Epidermal melanocyte (primary cell): ENCODE results near the gene BMPR1B.
"Not testable (repeated sequence)": the region's sequence is repeated elsewhere in the genome, so short reads cannot be mapped to it uniquely, and the experiment has no call there.

Experiments used
- DNase-seq: peaks from one replicate; pipeline ENCODE4 v3.0.0; 2011; ENCODE audit warnings: low spot score; ENCODE audit not compliant: insufficient read length

BMPR1B gene

GRCh38 chr4:95129031-95129430 is 371.3 kb downstream of the BMPR1B start:
- DNase-seq = no peak

GRCh38 chr4:95129821-95130311 is 372.1 kb downstream of the BMPR1B start:
- peak; percentile 43 for DNase-seq

GRCh38 chr4:95134016-95134415 is 376.3 kb downstream of the BMPR1B start:
- DNase-seq = not testable (repeated sequence)

- DNase-seq = not testable (repeated sequence)
These were observed 381.7 kb downstream of the BMPR1B start for GRCh38 chr4:95139424-95139823.

GRCh38 chr4:95141361-95141760 is 383.6 kb downstream of the BMPR1B start:
- no peak for DNase-seq

- no peak for DNase-seq
These were observed 385.2 kb downstream of the BMPR1B start for GRCh38 chr4:95142932-95143331.

GRCh38 chr4:95151255-95151654 is 393.5 kb downstream of the BMPR1B start:
- DNase-seq = no peak

- no peak for DNase-seq
These were observed 395.4 kb downstream of the BMPR1B start for GRCh38 chr4:95153182-95153581.

GRCh38 chr4:95155759-95156451 is 398.1 kb downstream of the BMPR1B start:
- peak; percentile 36 for DNase-seq

GRCh38 chr4:95156452-95156765 is 398.7 kb downstream of the BMPR1B start:
- DNase-seq = no peak

- no peak for DNase-seq
These were observed 399.8 kb downstream of the BMPR1B start for GRCh38 chr4:95157596-95157995.

- no peak for DNase-seq
These were observed 400.3 kb downstream of the BMPR1B start for GRCh38 chr4:95158045-95158444.

GRCh38 chr4:95158626-95159025 is 400.9 kb downstream of the BMPR1B start:
- DNase-seq = no peak

GRCh38 chr4:95159384-95159783 is 401.6 kb downstream of the BMPR1B start:
- no peak for DNase-seq

- DNase-seq = no peak
These were observed 404.2 kb downstream of the BMPR1B start for GRCh38 chr4:95161781-95162469.

GRCh38 chr4:95162867-95163266 is 405.1 kb downstream of the BMPR1B start:
- no peak for DNase-seq

GRCh38 chr4:95165926-95166524 is 408.3 kb downstream of the BMPR1B start:
- DNase-seq = peak; percentile 50

- DNase-seq = no peak
These were observed 410.1 kb downstream of the BMPR1B start for GRCh38 chr4:95167805-95168204.

- DNase-seq = no peak
These were observed 412.4 kb downstream of the BMPR1B start for GRCh38 chr4:95170176-95170575.

GRCh38 chr4:95171377-95171776 is 413.6 kb downstream of the BMPR1B start:
- DNase-seq = not testable (repeated sequence)

GRCh38 chr4:95178938-95179337 is 421.2 kb downstream of the BMPR1B start:
- DNase-seq = no peak

- DNase-seq = no peak
These were observed 422.9 kb downstream of the BMPR1B start for GRCh38 chr4:95180531-95181242.
